ENCODE data around the gene WDR82. TPM values are rescaled to one million over a fixed set of nuclear protein-coding genes. Genes with fewer than 3 reads are reported as not detected.

WDR82 gene
- total RNA-seq, 4 donors from 2014 or later = 42.9 to 56.9 (median 51.4) TPM

- ATAC-seq (ENCODE audit: low FRiP score) = no peak
- no peak for DNase-seq (ENCODE audit: low spot score)
- TF ChIP-seq, protein P1, sequence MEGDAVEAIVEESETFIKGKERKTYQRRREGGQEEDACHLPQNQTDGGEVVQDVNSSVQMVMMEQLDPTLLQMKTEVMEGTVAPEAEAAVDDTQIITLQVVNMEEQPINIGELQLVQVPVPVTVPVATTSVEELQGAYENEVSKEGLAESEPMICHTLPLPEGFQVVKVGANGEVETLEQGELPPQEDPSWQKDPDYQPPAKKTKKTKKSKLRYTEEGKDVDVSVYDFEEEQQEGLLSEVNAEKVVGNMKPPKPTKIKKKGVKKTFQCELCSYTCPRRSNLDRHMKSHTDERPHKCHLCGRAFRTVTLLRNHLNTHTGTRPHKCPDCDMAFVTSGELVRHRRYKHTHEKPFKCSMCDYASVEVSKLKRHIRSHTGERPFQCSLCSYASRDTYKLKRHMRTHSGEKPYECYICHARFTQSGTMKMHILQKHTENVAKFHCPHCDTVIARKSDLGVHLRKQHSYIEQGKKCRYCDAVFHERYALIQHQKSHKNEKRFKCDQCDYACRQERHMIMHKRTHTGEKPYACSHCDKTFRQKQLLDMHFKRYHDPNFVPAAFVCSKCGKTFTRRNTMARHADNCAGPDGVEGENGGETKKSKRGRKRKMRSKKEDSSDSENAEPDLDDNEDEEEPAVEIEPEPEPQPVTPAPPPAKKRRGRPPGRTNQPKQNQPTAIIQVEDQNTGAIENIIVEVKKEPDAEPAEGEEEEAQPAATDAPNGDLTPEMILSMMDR (IDR thresholded peaks at IDR 0.05) = no peak
These were observed 50.7 kb downstream of the WDR82 start for GRCh38 chr3:52227766-52228165.

GRCh38 chr3:52227117-52227516, 51.3 kb downstream of the WDR82 start:
- ATAC-seq (ENCODE audit: low FRiP score) = no peak
- TF ChIP-seq, protein P1 (IDR thresholded peaks at IDR 0.05) = no peak
- DNase-seq (ENCODE audit: low spot score) = no peak

DNA sequence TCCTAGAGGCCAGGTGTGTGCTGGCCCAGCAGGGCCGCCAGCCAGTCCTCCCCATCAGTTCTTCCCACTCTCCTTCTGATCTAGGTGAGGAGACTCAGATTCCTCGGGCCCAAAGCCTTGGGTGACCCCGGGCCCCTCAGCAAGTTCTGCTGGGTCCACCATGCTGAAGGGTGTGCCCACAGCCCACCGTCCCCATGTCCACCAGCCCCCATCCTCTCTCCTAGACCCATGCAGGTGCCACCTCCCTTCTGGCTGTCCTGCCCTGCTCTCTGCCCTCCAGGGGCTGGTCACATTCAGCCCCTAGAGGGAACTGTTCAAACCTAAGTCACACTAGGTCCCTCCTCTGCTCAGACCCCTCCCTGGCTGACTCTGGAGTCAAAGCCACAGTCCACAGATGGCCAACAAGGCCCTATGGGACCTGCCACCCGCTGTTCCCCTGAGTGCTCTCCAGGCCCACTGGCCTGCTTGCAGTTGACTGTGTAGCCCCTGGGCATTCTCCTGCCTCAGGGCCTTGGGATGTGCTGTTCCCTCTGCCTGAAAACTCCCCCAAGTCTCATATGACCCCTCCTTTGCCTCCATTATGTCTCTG, 52.1 kb downstream of the WDR82 start:
- no peak for DNase-seq (ENCODE audit: low spot score)
- TF ChIP-seq, protein P1 (IDR thresholded peaks at IDR 0.05) = no peak
- no peak for ATAC-seq (ENCODE audit: low FRiP score)

GRCh38 chr3:52225452-52226228, 52.8 kb downstream of the WDR82 start, which contains the start of gene TLR9:
Gene TLR9, minus strand, starts transcription at chr3:52225645. Its CDS starts 116 bp downstream, at chr3:52225529.
- ATAC-seq (ENCODE audit: low FRiP score) (no peak), DNase-seq (ENCODE audit: low spot score) (no peak)
- TF ChIP-seq, protein P1 (IDR thresholded peaks at IDR 0.05) = no peak

DNA sequence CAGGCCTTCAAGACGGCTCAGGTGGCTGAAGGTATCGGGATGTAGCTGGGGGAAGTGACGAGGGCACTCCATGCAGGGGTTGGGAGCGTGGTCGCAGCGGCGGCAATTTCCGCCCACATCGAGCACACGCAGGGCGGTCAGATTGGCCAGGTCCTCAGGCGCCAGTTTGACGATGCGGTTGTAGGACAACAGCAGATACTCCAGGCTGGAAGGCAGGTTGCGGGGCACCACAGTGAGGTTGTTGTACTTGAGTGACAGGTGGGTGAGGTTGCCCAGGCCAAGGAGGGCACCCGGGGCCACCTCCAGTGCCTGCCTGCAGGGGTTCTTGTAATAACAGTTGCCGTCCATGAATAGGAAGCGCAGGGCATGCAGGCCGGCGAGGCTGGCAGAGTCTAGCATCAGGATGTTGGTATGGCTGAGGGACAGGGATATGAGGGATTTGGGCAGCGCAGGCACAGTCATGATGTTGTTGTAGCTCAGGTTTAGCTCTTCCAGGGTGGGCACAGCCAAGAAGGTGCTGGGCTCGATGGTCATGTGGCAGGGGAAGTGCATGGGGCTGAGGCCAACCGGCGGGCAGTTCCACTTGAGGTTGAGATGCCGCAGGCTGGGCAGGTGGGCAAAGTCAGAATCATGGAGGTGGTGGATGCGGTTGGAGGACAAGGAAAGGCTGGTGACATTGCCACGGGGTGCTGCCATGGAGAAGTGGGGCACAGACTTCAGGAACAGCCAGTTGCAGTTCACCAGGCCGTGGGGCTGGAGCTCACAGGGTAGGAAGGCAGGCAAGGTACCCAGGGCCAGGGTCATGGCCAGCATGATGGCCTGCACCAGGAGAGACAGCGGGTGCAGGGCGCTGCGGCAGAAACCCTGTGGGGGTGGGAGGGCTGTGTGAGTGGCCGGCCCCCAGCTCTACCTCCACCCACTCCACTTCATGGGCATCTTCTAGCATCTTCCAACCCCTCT, 54.7 kb downstream of the WDR82 start:
- TF ChIP-seq, protein P1 (IDR thresholded peaks at IDR 0.05) = no peak
- ATAC-seq (ENCODE audit: low FRiP score) (no peak), DNase-seq (ENCODE audit: low spot score) (no peak)

DNA sequence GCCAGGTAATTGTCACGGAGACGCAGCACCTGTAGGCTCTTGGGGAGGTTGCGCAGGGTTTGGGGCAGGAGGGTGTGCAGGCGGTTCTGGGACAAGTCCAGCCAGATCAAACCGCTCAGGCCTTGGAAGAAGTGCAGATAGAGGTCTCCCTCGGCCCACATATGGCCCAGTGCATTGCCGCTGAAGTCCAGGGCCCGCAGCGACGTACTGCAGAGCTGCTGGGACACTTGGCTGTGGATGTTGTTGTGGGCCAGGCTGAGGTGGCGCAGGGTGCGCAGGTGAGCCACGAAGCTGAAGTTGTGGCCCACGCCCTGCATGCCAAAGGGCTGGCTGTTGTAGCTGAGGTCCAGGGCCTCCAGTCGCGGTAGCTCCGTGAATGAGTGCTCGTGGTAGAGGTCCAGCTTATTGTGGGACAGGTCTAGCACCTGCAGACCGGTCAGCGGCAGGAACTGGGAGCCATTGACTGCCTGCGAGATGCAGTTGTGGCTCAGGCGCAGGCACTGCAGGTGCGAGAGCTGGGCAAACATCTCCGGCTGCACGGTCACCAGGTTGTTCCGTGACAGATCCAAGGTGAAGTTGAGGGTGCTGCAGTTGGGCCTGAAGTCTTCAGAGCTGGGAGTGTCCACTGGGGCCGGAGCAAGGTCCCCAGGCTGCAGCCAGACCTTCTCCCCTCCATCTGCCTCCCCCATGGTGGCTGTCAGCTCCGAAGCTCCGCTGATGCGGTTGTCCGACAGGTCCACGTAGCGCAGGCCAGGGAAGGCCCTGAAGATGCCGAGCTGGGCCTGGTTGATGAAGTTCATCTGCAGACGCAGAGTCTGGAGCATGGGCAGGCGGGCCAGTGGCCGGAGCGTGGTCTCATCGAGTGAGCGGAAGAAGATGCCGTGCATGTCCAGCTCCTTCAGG, 55.9 kb downstream of the WDR82 start:
- DNase-seq (ENCODE audit: low spot score) = no peak
- TF ChIP-seq, protein P1 (IDR thresholded peaks at IDR 0.05) = no peak
- no peak for ATAC-seq (ENCODE audit: low FRiP score)
